ENCODE measurements around the gene ADAMTSL1.

ADAMTSL1 gene

DNA sequence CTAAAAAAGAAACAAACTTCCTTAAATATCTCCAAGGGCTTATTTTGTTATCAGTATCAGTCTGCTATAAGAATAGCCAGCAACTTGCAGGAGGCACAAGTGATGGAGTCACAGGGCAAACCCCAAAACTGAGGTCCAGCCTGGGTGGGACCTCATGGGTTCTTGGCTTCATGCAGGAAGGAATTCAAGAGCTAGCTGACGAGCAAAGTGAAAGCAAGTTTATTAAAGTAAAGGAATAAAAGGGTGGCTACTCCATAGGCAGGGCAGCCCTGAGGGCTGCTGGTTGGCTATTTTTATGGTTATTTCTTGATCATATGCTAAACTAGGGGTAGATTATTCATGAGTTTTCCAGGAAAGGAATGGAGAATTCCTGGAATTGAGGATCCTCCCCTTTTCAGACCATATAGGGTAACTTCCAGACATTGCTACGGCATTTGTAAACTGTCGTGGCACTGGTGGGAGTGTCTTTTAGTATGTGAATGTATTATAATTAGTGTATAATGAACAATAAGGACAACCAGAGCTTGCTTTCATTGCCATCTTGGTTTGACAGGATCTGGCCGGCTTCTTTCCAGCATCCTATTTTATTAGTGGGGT is 231.9 kb downstream of the ADAMTSL1 start:
- DNase-seq, result no peak

GRCh38 chr9:18706648-18707047 is 232.7 kb downstream of the ADAMTSL1 start:
- peak; percentile 49 for DNase-seq

DNA sequence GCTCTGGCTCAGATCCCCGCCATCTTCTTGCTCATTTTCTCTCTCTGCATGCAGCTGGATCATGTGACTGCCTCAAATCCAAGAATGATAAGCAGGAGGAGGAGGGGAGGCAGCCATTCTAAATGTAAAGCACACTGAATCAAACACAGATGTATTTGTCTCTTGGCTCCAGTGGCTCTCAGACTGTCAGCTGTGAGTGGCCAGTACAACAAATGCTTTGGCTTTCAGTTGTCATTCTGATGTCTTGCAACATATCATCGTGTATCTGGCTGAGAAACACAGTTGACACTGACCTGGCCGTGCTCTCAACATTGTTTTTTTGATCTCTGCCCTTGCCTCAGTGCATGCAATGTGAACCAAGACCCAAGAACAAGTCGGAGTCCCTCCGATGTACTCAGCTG is 233.1 kb downstream of the ADAMTSL1 start:
- DNase-seq, result peak; percentile 33

- no peak for DNase-seq
Measured at GRCh38 chr9:18707489-18708205, 233.7 kb downstream of the ADAMTSL1 start.

- no peak for DNase-seq
Measured at GRCh38 chr9:18708429-18708828, 234.5 kb downstream of the ADAMTSL1 start.

GRCh38 chr9:18710065-18710464 is 236.1 kb downstream of the ADAMTSL1 start:
- DNase-seq, result no peak

DNA sequence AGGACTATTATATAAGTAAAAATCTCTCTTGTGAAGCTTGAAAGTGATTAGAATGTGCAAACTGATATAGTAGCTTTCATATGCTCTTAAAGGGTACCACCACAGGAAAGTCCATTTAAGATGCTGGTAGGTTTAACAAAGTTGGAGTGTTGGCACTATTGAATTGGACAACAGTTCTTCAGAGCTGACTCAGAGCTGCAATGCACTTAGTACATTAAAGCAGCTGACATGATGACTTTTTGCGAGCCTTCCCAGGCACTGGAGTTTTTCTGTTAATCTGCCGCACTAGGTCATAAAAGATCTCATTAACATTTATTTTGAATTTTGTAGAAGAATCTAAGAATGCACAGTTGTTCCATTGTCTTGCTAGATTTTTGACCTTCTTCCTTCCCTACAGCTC is 243.8 kb downstream of the ADAMTSL1 start:
- DNase-seq, result no peak

GRCh38 chr9:18718393-18718792 is 244.4 kb downstream of the ADAMTSL1 start:
- DNase-seq, result no peak

DNA sequence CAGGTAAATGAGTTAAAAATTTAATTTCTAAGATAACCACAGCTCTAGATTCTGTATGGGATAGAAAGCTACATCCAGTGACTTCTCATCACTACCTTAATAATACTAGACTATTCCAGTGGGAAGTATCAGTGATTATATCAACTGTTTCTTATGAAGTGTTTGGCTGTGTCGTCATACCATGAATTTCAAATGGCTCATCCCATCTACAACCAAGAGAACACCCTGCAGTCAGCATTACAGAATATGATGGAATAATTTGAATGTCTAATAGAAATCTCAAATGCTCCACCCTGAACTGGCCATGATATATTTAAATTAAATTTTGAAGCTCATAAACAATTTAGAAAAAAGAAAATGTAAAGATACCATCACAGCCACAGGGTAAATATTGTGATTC is 245.0 kb downstream of the ADAMTSL1 start:
- DNase-seq, result no peak

DNA sequence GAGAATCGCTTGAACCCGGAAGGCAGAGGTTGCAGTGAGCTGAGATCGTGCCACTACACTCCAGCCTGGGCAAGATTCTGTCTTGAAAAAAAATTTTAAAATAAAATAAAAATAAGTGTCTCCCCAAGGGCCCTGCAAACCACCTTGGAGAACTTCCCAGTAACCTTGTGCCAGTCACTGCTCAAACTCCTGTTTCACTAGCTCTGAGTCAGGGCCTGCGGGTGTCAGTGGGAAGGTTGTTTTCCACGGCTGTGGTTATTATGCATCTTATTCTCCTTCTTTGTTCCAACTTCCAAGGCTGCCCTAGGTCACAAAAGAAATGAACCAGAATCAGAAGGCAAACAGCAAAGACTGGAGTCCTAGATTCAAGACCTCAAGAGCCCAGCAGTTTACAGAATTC is 246.7 kb downstream of the ADAMTSL1 start:
- DNase-seq, result no peak

GRCh38 chr9:18721267-18721994 is 247.5 kb downstream of the ADAMTSL1 start:
- DNase-seq, result peak; percentile 78

DNA sequence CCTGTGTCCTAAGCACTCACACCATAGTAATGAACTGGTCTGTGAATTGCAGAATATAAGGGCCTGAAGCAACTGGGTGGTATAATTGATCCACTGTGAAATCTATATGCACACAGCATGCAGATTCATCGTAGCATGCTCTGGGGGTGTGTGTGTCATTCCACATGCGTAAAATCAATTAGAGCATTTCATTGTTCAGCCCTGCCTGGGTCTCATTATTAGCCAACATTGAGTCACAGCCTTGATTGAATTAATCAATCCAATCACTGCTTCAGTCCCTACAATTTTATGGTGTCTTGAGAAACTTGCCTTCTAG is 248.0 kb downstream of the ADAMTSL1 start:
- no peak for DNase-seq

GRCh38 chr9:18722882-18723281 is 248.9 kb downstream of the ADAMTSL1 start:
- DNase-seq, result no peak

GRCh38 chr9:18723366-18723765 is 249.4 kb downstream of the ADAMTSL1 start:
- DNase-seq, result no peak

GRCh38 chr9:18726546-18726945 is 252.6 kb downstream of the ADAMTSL1 start:
- no peak for DNase-seq

- no peak for DNase-seq
Measured at GRCh38 chr9:18727904-18728303, 254.0 kb downstream of the ADAMTSL1 start.

- no peak for DNase-seq
Measured at GRCh38 chr9:18728642-18729041, 254.7 kb downstream of the ADAMTSL1 start.

- DNase-seq, result no peak
Measured at GRCh38 chr9:18730241-18730640, 256.3 kb downstream of the ADAMTSL1 start.

GRCh38 chr9:18739127-18739526 is 265.2 kb downstream of the ADAMTSL1 start:
- DNase-seq, result no peak

DNA sequence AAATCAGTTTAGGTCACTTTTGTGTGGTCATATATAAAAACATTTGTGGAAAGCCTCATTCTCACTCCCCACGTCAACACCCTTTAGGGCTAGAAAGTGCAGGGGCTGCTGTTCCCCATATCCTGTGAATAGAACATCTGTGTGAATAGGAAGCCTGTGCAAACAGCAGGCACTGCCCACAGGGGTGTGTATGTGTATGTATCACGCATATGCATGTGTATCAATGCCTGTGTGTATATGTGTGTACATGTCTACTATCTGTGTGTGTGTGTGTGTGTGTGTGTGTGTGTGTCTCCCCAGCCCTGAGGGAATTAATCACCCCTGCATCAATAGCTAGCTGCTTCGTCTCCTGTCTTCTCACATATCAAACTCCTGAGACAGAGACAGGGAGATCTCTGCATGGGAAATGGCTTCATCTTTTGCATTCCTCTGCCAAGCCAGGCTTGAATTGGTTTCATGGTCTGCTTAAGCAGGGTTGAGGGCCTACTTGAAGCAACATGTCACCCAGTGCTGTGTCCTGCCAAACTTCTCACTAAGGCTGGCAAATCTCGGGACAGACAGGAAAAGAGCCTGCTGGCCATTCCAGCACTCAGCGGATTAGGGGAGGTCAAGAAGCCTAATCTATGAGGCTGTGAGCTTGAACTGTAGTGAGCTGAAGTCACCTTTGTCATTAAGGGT is 265.8 kb downstream of the ADAMTSL1 start:
- no peak for DNase-seq

DNA sequence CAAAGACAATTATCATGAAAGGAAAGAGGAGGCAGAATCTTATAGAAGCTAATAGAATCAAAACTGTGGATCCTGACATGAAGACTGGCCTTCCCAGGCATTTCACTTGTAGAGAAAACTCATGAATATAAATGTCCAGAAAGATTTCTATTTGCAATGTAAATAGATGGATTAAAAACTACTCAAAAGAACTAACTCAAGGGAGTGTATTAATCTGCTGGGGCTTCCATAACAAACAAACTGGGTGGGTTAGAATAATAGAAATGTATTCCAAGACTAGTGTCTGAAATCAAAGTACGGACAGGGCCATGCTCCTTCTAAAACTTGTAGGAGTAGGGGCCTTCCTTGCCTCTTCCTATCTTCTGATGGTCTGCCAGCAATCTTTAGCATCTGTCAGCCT is 267.4 kb downstream of the ADAMTSL1 start:
- no peak for DNase-seq

- no peak for DNase-seq
Measured at GRCh38 chr9:18741945-18742344, 268.0 kb downstream of the ADAMTSL1 start.

DNA sequence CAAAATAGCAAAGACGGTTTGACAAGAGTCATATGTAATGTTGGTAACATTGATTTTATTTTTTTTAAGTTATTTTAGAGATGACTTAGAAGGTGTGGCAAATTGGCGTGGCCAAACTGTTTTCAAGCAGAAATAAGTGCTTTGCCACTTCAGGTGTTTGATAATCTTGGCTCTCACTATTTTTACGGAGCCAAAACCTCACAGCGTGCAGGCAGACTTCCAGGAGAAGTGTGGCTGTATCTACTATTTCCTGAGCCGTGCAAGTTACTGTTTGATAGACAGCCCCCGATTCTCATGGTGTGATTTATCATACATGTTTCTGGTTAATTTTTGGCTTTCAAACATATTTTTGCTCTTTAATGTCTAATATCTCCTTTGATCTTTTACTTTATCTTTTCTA is 269.5 kb downstream of the ADAMTSL1 start:
- DNase-seq, result no peak

DNA sequence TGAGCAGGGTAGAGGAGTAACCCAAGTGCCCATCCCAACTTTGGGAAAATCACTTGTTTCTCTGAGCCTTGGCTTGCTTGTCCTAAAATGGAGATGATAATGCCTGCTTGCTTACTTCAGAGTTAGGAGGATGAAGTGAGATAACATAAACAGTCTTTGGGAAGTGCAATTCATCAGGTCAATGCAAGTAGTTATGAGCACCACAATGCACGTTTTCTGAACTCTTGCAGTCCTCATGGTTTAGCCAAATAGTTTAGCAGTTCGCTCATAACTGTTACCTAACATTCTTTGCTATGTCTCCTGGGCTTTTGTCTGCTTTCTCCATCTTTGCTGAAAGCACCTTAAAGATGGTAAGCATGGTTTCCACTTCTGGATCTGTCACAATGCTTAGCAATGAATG is 270.0 kb downstream of the ADAMTSL1 start:
- DNase-seq, result no peak

Data from NCI-H146 (cell line).